H1 (cell line): ENCODE measurements around the gene YIPF6. TPM values are rescaled to one million over a fixed set of nuclear protein-coding genes. Genes with fewer than 3 reads are reported as not detected.

ENCODE experiments used
- CTCF ChIA-PET: fragments of 300-600 bp; sonication (Branson Sonifier 250); formaldehyde crosslinking; loops from one replicate; lab custom pipeline; 2021; ENCODE audit not compliant: partially characterized antibody; lab: Charles Lee
- POLR2A ChIA-PET: fragments of 300-600 bp; sonication (Branson Sonifier 250); formaldehyde crosslinking; loops from one replicate; lab custom pipeline; 2021; ENCODE audit warnings: inconsistent platforms; ENCODE audit not compliant: partially characterized antibody; lab: Charles Lee
- DNase-seq, 2 experiments: peaks; one replicate each; pipeline versions ENCODE4 v3.0.0 to v3.0.0-alpha.2; 2010 to 2022; ENCODE audit warnings: low spot score in 2 of 2, low read depth in 1 of 2, mixed read lengths in 1 of 2
- FAIRE-seq: peaks from 2 replicates; lab custom pipeline; 2011; peaks lifted over from hg19 to GRCh38; lab: Jason Lieb, UNC
- H2AFZ ChIP-seq: 2 replicates; pipeline ENCODE4 v1.8.1; 2012; ENCODE audit warnings: low read length, inconsistent platforms
- H2AK5ac ChIP-seq: 2 replicates; pipeline ENCODE4 v1.6.1; 2013; ENCODE audit warnings: low read depth, low read length
- H2BK120ac ChIP-seq: replicated peaks from 2 replicates; pipeline ENCODE3; 2013; ENCODE audit warnings: low read depth, low read length, inconsistent platforms
- H2BK12ac ChIP-seq: 2 replicates; pipeline ENCODE4 v1.6.1; 2013; ENCODE audit warnings: low read depth, low read length
- H2BK15ac ChIP-seq: 2 replicates; pipeline ENCODE4 v1.6.1; 2013; ENCODE audit warnings: low read length
- H2BK20ac ChIP-seq: 2 replicates; pipeline ENCODE4 v1.6.1; 2013; ENCODE audit warnings: low read length
- H2BK5ac ChIP-seq: 2 replicates; pipeline ENCODE4 v1.6.1; 2013; ENCODE audit warnings: low read depth, low read length
- H3K14ac ChIP-seq: 2 replicates; pipeline ENCODE4 v1.6.1; 2013; ENCODE audit warnings: inconsistent platforms; ENCODE audit not compliant: insufficient read length
- H3K18ac ChIP-seq: 2 replicates; pipeline ENCODE4 v1.6.1; 2013; ENCODE audit warnings: low read length; ENCODE audit errors: extremely low read depth
- H3K23ac ChIP-seq: 2 replicates; pipeline ENCODE4 v1.6.1; 2013; ENCODE audit warnings: inconsistent platforms; ENCODE audit not compliant: insufficient read length
- H3K23me2 ChIP-seq: 2 replicates; pipeline ENCODE4 v1.6.1; 2013; ENCODE audit warnings: low read depth, low read length
- H3K27ac ChIP-seq: 2 replicates; pipeline ENCODE4 v1.6.1; 2011; ENCODE audit warnings: low read depth, low read length, inconsistent platforms
- H3K27me3 ChIP-seq, 4 experiments: replicated peaks in 1 of 4; 1 replicate in 1 of 4; 2 replicates in 3 of 4; pipeline versions ENCODE4 v1.6.1 to v1.8.1; 2011 to 2013; ENCODE audit warnings: low read length in 3 of 4, mild to moderate bottlenecking in 3 of 4, inconsistent platforms in 2 of 4, mixed read lengths in 2 of 4, moderate library complexity in 1 of 4; ENCODE audit not compliant: control insufficient read depth in 3 of 4, insufficient read depth in 3 of 4; ENCODE audit errors: extremely low read depth in 1 of 4
- H3K36me3 ChIP-seq, 4 experiments: 2 replicates each; pipeline versions ENCODE4 v1.6.1 to v1.8.1; 2011 to 2013; ENCODE audit warnings: mild to moderate bottlenecking in 4 of 4, low read length in 3 of 4, moderate library complexity in 2 of 4, control low read depth in 1 of 4, inconsistent platforms in 1 of 4; ENCODE audit not compliant: insufficient read depth in 4 of 4, control insufficient read depth in 2 of 4
- H3K4ac ChIP-seq: replicated peaks from 2 replicates; pipeline ENCODE3; 2013; ENCODE audit warnings: low read length, low read depth, mixed read lengths, inconsistent platforms; ENCODE audit not compliant: insufficient read length
- H3K4me1 ChIP-seq, 4 experiments: replicated peaks in 1 of 4; 1 replicate in 1 of 4; 2 replicates in 3 of 4; pipeline versions ENCODE4 v1.6.1 to v1.8.1; 2011 to 2013; ENCODE audit warnings: low read length in 3 of 4, inconsistent platforms in 2 of 4, mixed read lengths in 1 of 4; ENCODE audit not compliant: insufficient read depth in 4 of 4, control insufficient read depth in 3 of 4
- H3K4me2 ChIP-seq, 2 experiments: 2 replicates each; pipeline versions ENCODE4 v1.6.1 to v1.8.1; 2011 to 2013; ENCODE audit warnings: low read depth in 2 of 2, low read length in 2 of 2, control low read depth in 1 of 2, inconsistent platforms in 1 of 2, mild to moderate bottlenecking in 1 of 2; ENCODE audit not compliant: insufficient read depth in 1 of 2
- H3K4me3 ChIP-seq, 4 experiments: fragments of 200-600, 300-600 bp in 1 of 4; sonication (generic), shearing (Covaris generic), sonication (Bioruptor Twin) in 1 of 4; 2 replicates each; pipeline versions ENCODE4 v1.5.1 to v1.8.1; 2011 to 2016; ENCODE audit warnings: low read length in 4 of 4, low read depth in 3 of 4, control low read depth in 2 of 4, inconsistent platforms in 2 of 4, mild to moderate bottlenecking in 2 of 4, mixed read lengths in 1 of 4, moderate library complexity in 1 of 4; ENCODE audit not compliant: insufficient read depth in 2 of 4; ENCODE audit errors: extremely low read depth in 1 of 4
- H3K56ac ChIP-seq: replicated peaks from 2 replicates; pipeline ENCODE3; 2013; ENCODE audit warnings: low read depth, mild to moderate bottlenecking, mixed read lengths, low read length, inconsistent platforms; ENCODE audit not compliant: insufficient read length
- H3K79me1 ChIP-seq: 2 replicates; pipeline ENCODE4 v1.6.1; 2013; ENCODE audit warnings: low read depth, low read length, control low read depth
- H3K79me2 ChIP-seq, 2 experiments: 2 replicates each; pipeline versions ENCODE4 v1.6.1 to v1.8.1; 2012 to 2013; ENCODE audit warnings: low read length in 2 of 2, mild to moderate bottlenecking in 2 of 2, inconsistent platforms in 1 of 2; ENCODE audit not compliant: insufficient read depth in 2 of 2, control insufficient read depth in 1 of 2
- H3K9ac ChIP-seq, 4 experiments: replicated peaks in 1 of 4; 1 replicate in 1 of 4; 2 replicates in 3 of 4; pipeline versions ENCODE4 v1.6.1 to v1.8.1; 2011 to 2013; ENCODE audit warnings: low read depth in 3 of 4, low read length in 3 of 4, control low read depth in 2 of 4, mild to moderate bottlenecking in 2 of 4, moderate library complexity in 2 of 4, inconsistent platforms in 1 of 4; ENCODE audit errors: extremely low read depth in 1 of 4
- H3K9me3 ChIP-seq, 2 experiments: 2 replicates each; pipeline versions ENCODE4 v1.6.1 to v1.8.1; 2012 to 2013; ENCODE audit warnings: mild to moderate bottlenecking in 2 of 2, moderate library complexity in 2 of 2, control low read depth in 1 of 2, inconsistent platforms in 1 of 2, low read depth in 1 of 2, low read length in 1 of 2, mixed read lengths in 1 of 2; ENCODE audit not compliant: insufficient read depth in 2 of 2
- H4K20me1 ChIP-seq, 2 experiments: replicated peaks in 1 of 2; 2 replicates each; pipeline versions ENCODE3 to v1.8.1; 2011 to 2013; ENCODE audit warnings: inconsistent platforms in 2 of 2, low read length in 2 of 2, mild to moderate bottlenecking in 1 of 2; ENCODE audit not compliant: insufficient read depth in 2 of 2, control insufficient read depth in 1 of 2
- H4K5ac ChIP-seq: 2 replicates; pipeline ENCODE4 v1.6.1; 2013; ENCODE audit warnings: low read length, low read depth, mixed read lengths, inconsistent platforms; ENCODE audit not compliant: insufficient read length
- H4K8ac ChIP-seq: 2 replicates; pipeline ENCODE4 v1.8.0; 2013; ENCODE audit warnings: mild to moderate bottlenecking, moderate library complexity, low read length, inconsistent platforms; ENCODE audit not compliant: insufficient read depth; ENCODE audit errors: extremely low read depth
- H4K91ac ChIP-seq: replicated peaks from 2 replicates; pipeline ENCODE3; 2013; ENCODE audit warnings: low read length, mixed read lengths, inconsistent platforms; ENCODE audit not compliant: insufficient read length
- GTF2F1 ChIP-seq: IDR thresholded peaks from 2 replicates; pipeline ENCODE4 v1.6.1; 2012; ENCODE audit warnings: low read depth, low read length, improper control_type of control experiment, borderline replicate concordance
- KDM1A ChIP-seq: fragments of 200-600, 300-600 bp; sonication (generic); IDR thresholded peaks from 2 replicates; pipeline ENCODE4 v1.7.1; 2016; ENCODE audit warnings: mild to moderate bottlenecking, low read length, borderline replicate concordance
- MAFK ChIP-seq: IDR thresholded peaks from 2 replicates; pipeline ENCODE4 v1.6.1; 2012; ENCODE audit warnings: low read depth, mild to moderate bottlenecking, improper control_type of control experiment, low read length
- POLR2AphosphoS5 ChIP-seq: IDR thresholded peaks from 2 replicates; pipeline ENCODE4 v1.6.1; 2011; ENCODE audit warnings: low read depth, low read length
- TAF1 ChIP-seq: IDR thresholded peaks from 2 replicates; pipeline ENCODE4 v1.6.1; 2011; ENCODE audit warnings: mild to moderate bottlenecking, low read depth, low read length
- TAF7 ChIP-seq: optimal IDR thresholded peaks from 2 replicates; pipeline ENCODE3; 2011; ENCODE audit warnings: low read depth, mild to moderate bottlenecking, inconsistent platforms, low read length, moderate library complexity, borderline replicate concordance
- YY1 ChIP-seq: IDR thresholded peaks from 2 replicates; pipeline ENCODE4 v1.6.1; 2011; ENCODE audit warnings: low read depth, mild to moderate bottlenecking, low read length
- WGBS, 2 experiments: shearing (Covaris generic) in 1 of 2; methylation state at CpG; one replicate each; pipeline versions ENCODE4 v1.1.6 to v1.1.7; 2013 to 2015; ENCODE audit warnings: low lambda C conversion rate in 2 of 2, mixed read lengths in 2 of 2, inconsistent platforms in 1 of 2, low coverage in 1 of 2, missing lambda C conversion rate in 1 of 2; ENCODE audit not compliant: insufficient replicate concordance in 2 of 2, insufficient coverage in 1 of 2, insufficient read length in 1 of 2; ENCODE audit errors: extremely low coverage in 1 of 2, missing lambda C conversion rate in 1 of 2; 5-methylcytosine and 5-hydroxymethylcytosine counted together
- polyA plus RNA-seq, 7 experiments: library from polyadenylated mRNA; depleted of rRNA in 3 of 7; stranded (reverse) in 5 of 7; unstranded in 2 of 7; fragments of >200 nt in 5 of 7; fragments of 200-250 nt in 2 of 7; gene quantifications; 1 replicate in 5 of 7; 2 replicates in 1 of 7; 4 replicates in 1 of 7; pipeline versions ENCODE4 v1.2.1 to v1.2.3, GENCODE V29; 2011 to 2013; ENCODE audit warnings: missing spikeins in 2 of 7, mixed read lengths in 2 of 7
- total RNA-seq: library from RNA; stranded (reverse); fragmentation: NEBNext Ultra II Directional; extraction: Animal tissue kit (Norgen Biotek cat#: 25700); gene quantifications from 2 replicates; pipeline ENCODE4 v1.2.1, GENCODE V29; 2021
- TF ChIP-seq, protein P1 (sequence below): IDR thresholded peaks from 2 replicates; pipeline ENCODE4 v1.6.1; 2011; ENCODE audit warnings: low read length, improper control_type of control experiment

Gene YIPF6
- total and polyA plus RNA-seq, 2 of the 8 experiments (the other 6 are each of a cell fraction or from before 2014, with no cell fraction given), result 16.9 to 34.1 TPM

DNA sequence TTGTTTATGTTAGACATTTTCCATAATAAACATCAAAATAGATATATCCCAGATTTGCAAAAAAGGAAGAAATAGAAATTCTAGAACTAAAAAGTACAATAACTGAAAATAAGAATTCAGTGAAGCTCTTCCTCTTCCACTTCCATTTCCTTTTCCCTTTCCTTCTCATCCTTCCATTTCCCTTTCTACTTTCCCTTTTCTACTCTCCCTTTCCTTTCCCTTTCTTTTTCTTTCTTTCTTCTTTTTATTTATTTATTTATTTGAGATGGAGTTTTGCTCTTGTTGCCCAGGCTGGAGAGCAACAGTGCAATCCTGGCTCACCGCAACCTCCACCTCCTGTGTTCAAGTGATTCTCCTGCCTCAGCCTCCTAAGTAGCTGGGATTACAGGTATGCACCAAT is 35.0 kb upstream of the YIPF6 start:
- ChIA-PET POLR2A (no interaction called here), CTCF (interaction anchor here (1.0 to 1.9 kb wide), 3 partner anchors 35 to 268 kb away, joined by 3 to 9 read pairs (median 4); no protein-coding TSS in a partner anchor)
- no peak overlapping the region for H3K56ac ChIP-seq
- no peak overlapping the region for H4K5ac ChIP-seq
- no peaks in the 10 kb centered on the region for H3K9me3 ChIP-seq
- H3K14ac ChIP-seq, result no peak overlapping the region
- H3K79me2 ChIP-seq, result no peaks in the 10 kb centered on the region
- H2BK20ac ChIP-seq, result no peak overlapping the region
- H4K20me1 ChIP-seq, result no peaks in the 10 kb centered on the region
- H3K4ac ChIP-seq, result no peak overlapping the region
- H3K23ac ChIP-seq, result no peak overlapping the region
- no peak overlapping the region for H2BK12ac ChIP-seq
- no peak overlapping the region for H2AFZ ChIP-seq
- no peak overlapping the region for H3K9ac ChIP-seq
- no peaks in the 10 kb centered on the region for H3K27me3 ChIP-seq
- H2BK15ac ChIP-seq, result no peak overlapping the region
- no peak overlapping the region for H2AK5ac ChIP-seq
- H3K79me1 ChIP-seq, result no peaks in the 10 kb centered on the region
- no peak overlapping the region for H3K18ac ChIP-seq
- H3K4me1 ChIP-seq, result no peaks in the 10 kb centered on the region
- H3K27ac ChIP-seq, result no peak overlapping the region
- FAIRE-seq (no peak), DNase-seq (no peak)
- no peak overlapping the region for H4K91ac ChIP-seq
- H3K36me3 ChIP-seq, result no peaks in the 10 kb centered on the region
- no peak overlapping the region for H2BK5ac ChIP-seq
- H3K4me3 ChIP-seq, result no peak overlapping the region
- no peak overlapping the region for H2BK120ac ChIP-seq
- no peak overlapping the region for H4K8ac ChIP-seq
- 100% methylated on average over 1 of the region's 1 CpG; no CpG with 5 or more reads in 1 of the 2 experiments for WGBS, 2 experiments
- H3K4me2 ChIP-seq, result no peak overlapping the region
- no peaks in the 10 kb centered on the region for H3K23me2 ChIP-seq
- TF ChIP-seq KDM1A (no peak), TAF1 (no peak), TAF7 (no peak), GTF2F1 (no peak), POLR2AphosphoS5 (no peak), MAFK (no peak), YY1 (no peak)
- TF ChIP-seq, protein P1, sequence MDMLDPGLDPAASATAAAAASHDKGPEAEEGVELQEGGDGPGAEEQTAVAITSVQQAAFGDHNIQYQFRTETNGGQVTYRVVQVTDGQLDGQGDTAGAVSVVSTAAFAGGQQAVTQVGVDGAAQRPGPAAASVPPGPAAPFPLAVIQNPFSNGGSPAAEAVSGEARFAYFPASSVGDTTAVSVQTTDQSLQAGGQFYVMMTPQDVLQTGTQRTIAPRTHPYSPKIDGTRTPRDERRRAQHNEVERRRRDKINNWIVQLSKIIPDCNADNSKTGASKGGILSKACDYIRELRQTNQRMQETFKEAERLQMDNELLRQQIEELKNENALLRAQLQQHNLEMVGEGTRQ, result no peak
